Testis (tissue), 3 donors: ENCODE measurements around the gene LAD1. TPM values are rescaled to one million over a fixed set of nuclear protein-coding genes. Genes with fewer than 3 reads are reported as not detected.

ENCODE experiments used
- DNase-seq: peaks from one replicate; pipeline ENCODE4 v3.0.0-alpha.2; 2019
- H3K27ac ChIP-seq, 2 donors: fragments of 200-600 bp; sonication (generic); one replicate each; pipeline ENCODE4 v1.5.1; 2019
- H3K27me3 ChIP-seq: fragments of 200-600 bp; sonication (generic); one replicate; pipeline ENCODE4 v1.5.1; 2019
- H3K36me3 ChIP-seq: fragments of 200-600 bp; sonication (generic); one replicate; pipeline ENCODE4 v1.5.1; 2017; ENCODE audit warnings: low read depth; ENCODE audit errors: missing control alignments
- H3K4me1 ChIP-seq: fragments of 200-600 bp; sonication (generic); one replicate; pipeline ENCODE4 v1.5.1; 2019
- H3K4me3 ChIP-seq, 2 donors: fragments of 200-600 bp; sonication (generic); one replicate each; pipeline ENCODE4 v1.5.1; 2017 to 2019
- H3K9me3 ChIP-seq: fragments of 200-600 bp; sonication (generic); one replicate; pipeline ENCODE4 v1.5.1; 2017
- CTCF ChIP-seq, 3 experiments: fragments of 450-650 bp in 2 of 3; fragments of 200-600 bp in 1 of 3; sonication (generic) in 1 of 3; IDR thresholded peaks; one replicate each; pipeline ENCODE4 v1.5.1; 2016 to 2019; ENCODE audit warnings: antibody characterized with exemption in 3 of 3, mild to moderate bottlenecking in 2 of 3, moderate library complexity in 1 of 3
- POLR2A ChIP-seq: fragments of 450-650 bp; IDR thresholded peaks from one replicate; pipeline ENCODE4 v1.6.1; 2017; ENCODE audit warnings: antibody characterized with exemption, mild to moderate bottlenecking, moderate library complexity
- WGBS, 2 donors: methylation state at CpG; one replicate each; pipeline ENCODE4 v1.1.5; 2018; 5-methylcytosine and 5-hydroxymethylcytosine counted together
- intact Hi-C: fragments of 100-400 bp; cut with DNase I; formaldehyde crosslinking; loops from one replicate; pipeline ENCODE4 v1.15.1; 2023; ENCODE audit warnings: low total_unique reads
- polyA plus RNA-seq: library from polyadenylated mRNA; stranded (reverse); fragments of 350-450 nt; fragmentation: Illumina TruSeq; extraction: RNeasy Lipid Tissue Mini Kit (QIAGEN cat#74804); gene quantifications from one replicate; pipeline ENCODE4 v1.2.3, GENCODE V29; 2014; ENCODE audit warnings: low read depth, low replicate concordance; ENCODE audit not compliant: insufficient read depth
- total RNA-seq, 2 donors: library from RNA; depleted of rRNA; stranded (reverse); fragments of >200 nt; gene quantifications; one replicate each; pipeline ENCODE4 v1.2.3, GENCODE V29; 2016

Gene LAD1
- total and polyA plus RNA-seq, 3 donors from 2014 or later, result 0.37 to 1.2 (median 0.71) TPM

GRCh38 chr1:201360486-201360885 is 38.6 kb downstream of the LAD1 start:
- no peak for DNase-seq
- H3K9me3 ChIP-seq, result no peaks in the 10 kb centered on the region
- H3K4me3 ChIP-seq, result no peak overlapping the region
- H3K27me3 ChIP-seq, result no peaks in the 10 kb centered on the region
- TF ChIP-seq POLR2A (no peak), CTCF (IDR thresholded peaks at IDR 0.05) (no peak)
- intact Hi-C loops, result loop anchor here (10.0 kb wide), 1 partner anchor 106 kb away; no protein-coding TSS in a partner anchor
- H3K4me1 ChIP-seq, result no peaks in the 10 kb centered on the region
- WGBS, 2 donors, result 84 to 90% methylated on average over 2 to 7 of the region's 7 CpGs
- H3K36me3 ChIP-seq, result no peaks in the 10 kb centered on the region
- H3K27ac ChIP-seq, result no peak overlapping the region

- 67 to 95% methylated on average over 1 to 2 of the region's 2 CpGs for WGBS, 2 donors
- H3K9me3 ChIP-seq, result no peaks in the 10 kb centered on the region
- TF ChIP-seq CTCF (IDR thresholded peaks at IDR 0.05), result no peak
- no peak for TF ChIP-seq POLR2A
- no peak overlapping the region for H3K4me3 ChIP-seq
- H3K4me1 ChIP-seq, result no peaks in the 10 kb centered on the region
- H3K27me3 ChIP-seq, result no peaks in the 10 kb centered on the region
- no peak overlapping the region for H3K27ac ChIP-seq
- intact Hi-C loops, result loop anchor here (10.0 kb wide), 1 partner anchor 105 kb away; no protein-coding TSS in a partner anchor
- H3K36me3 ChIP-seq, result no peaks in the 10 kb centered on the region
- no peak for DNase-seq
Observed at GRCh38 chr1:201359873-201360210, 39.3 kb downstream of the LAD1 start.

- 78 to 87% methylated on average over 18 of the region's 18 CpGs for WGBS, 2 donors
- Histone ChIP-seq H3K4me1 (no peaks in the 10 kb centered on the region), H3K4me3 (no peak overlapping the region), H3K9me3 (no peaks in the 10 kb centered on the region), H3K36me3 (no peaks in the 10 kb centered on the region), H3K27me3 (no peaks in the 10 kb centered on the region), H3K27ac (no peak overlapping the region)
- intact Hi-C loops, result no loop called here
- no peak for DNase-seq
- TF ChIP-seq POLR2A, result no peak
- TF ChIP-seq CTCF (IDR thresholded peaks at IDR 0.05), result no peak
Observed at GRCh38 chr1:201359031-201359872, 39.9 kb downstream of the LAD1 start.

- TF ChIP-seq CTCF (IDR thresholded peaks at IDR 0.05) (no peak), POLR2A (no peak)
- 64 to 74% methylated on average over 4 of the region's 4 CpGs for WGBS, 2 donors
- H3K4me3 ChIP-seq, result no peak overlapping the region
- H3K4me1 ChIP-seq, result no peaks in the 10 kb centered on the region
- H3K9me3 ChIP-seq, result no peaks in the 10 kb centered on the region
- DNase-seq, result no peak
- no peaks in the 10 kb centered on the region for H3K27me3 ChIP-seq
- H3K27ac ChIP-seq, result no peak overlapping the region
- intact Hi-C loops, result no loop called here
- no peaks in the 10 kb centered on the region for H3K36me3 ChIP-seq
Observed at GRCh38 chr1:201358596-201358995, 40.5 kb downstream of the LAD1 start.
